HCT116 (cell line): ENCODE data around the gene DGKG. TPM values are rescaled to one million over a fixed set of nuclear protein-coding genes. Genes with fewer than 3 reads are reported as not detected.

ENCODE experiments used
- ATAC-seq: fragments of 200-7000 bp; cut with Tn5 transposase; 2 replicates; pipeline ENCODE4 v1.9.1; 2020; ENCODE audit warnings: mild to moderate bottlenecking, moderate library complexity
- BruUV-seq: library from RNA; stranded (reverse); fragments of 400-500 nt; replicated peaks from 2 replicates; lab custom pipeline; 2021; lab: Mats Ljungman, UMichigan
- CTCF ChIA-PET: fragments of 300-600 bp; sonication (Branson Sonifier 250); formaldehyde crosslinking; loops from one replicate; lab custom pipeline; 2021; ENCODE audit warnings: antibody characterized with exemption; lab: Charles Lee
- POLR2A ChIA-PET: fragments of 300-600, 350-600 bp; sonication (Branson Sonifier 250); formaldehyde crosslinking; loops from one replicate; lab custom pipeline; 2021; ENCODE audit warnings: antibody characterized with exemption; lab: Charles Lee
- RAD21 ChIA-PET, 2 experiments: fragments of 300-600 bp; sonication (Branson Sonifier 250); formaldehyde crosslinking; loops; one replicate each; lab custom pipeline; 2023; ENCODE audit warnings: low total read pairs in 2 of 2; ENCODE audit not compliant: uncharacterized antibody in 2 of 2, unreplicated experiment in 2 of 2, low non-redundant PET in 1 of 2; lab: Charles Lee
- DNase-seq: peaks from one replicate; pipeline ENCODE4 v3.0.0-alpha.2; 2010; ENCODE audit warnings: low read depth, low spot score
- H2AFZ ChIP-seq: fragments of 200-600 bp; shearing (Covaris generic), sonication (generic); 2 replicates; pipeline ENCODE4 v1.6.1; 2017; ENCODE audit warnings: low read depth, mixed run types, mixed read lengths, antibody characterized with exemption, low read length; ENCODE audit not compliant: poor library complexity, severe bottlenecking
- H3K27ac ChIP-seq: 2 replicates; pipeline ENCODE4 v1.5.1; 2012; ENCODE audit warnings: low read depth, low read length
- H3K27me3 ChIP-seq: fragments of 200-600 bp; sonication (generic); 2 replicates; pipeline ENCODE4 v1.6.1; 2016; ENCODE audit warnings: mixed run types, low read length, mixed read lengths; ENCODE audit not compliant: insufficient read depth
- H3K36me3 ChIP-seq, 2 experiments: fragments of 200-500 bp in 1 of 2; fragments of 200-600 bp in 1 of 2; sonication (Bioruptor generic) in 1 of 2; sonication (generic) in 1 of 2; 2 replicates each; pipeline versions ENCODE4 v1.5.1 to v1.6.1; 2014 to 2016; ENCODE audit warnings: low read length in 2 of 2, inconsistent platforms in 1 of 2, mixed read lengths in 1 of 2, mixed run types in 1 of 2; ENCODE audit not compliant: insufficient read depth in 2 of 2, control insufficient read depth in 1 of 2
- H3K4me1 ChIP-seq, 2 experiments: fragments of 200-600 bp in 1 of 2; sonication (generic) in 1 of 2; 2 replicates each; pipeline versions ENCODE4 v1.5.1 to v1.6.1; 2012 to 2017; ENCODE audit warnings: low read length in 2 of 2, inconsistent platforms in 1 of 2, mild to moderate bottlenecking in 1 of 2, mixed read lengths in 1 of 2, mixed run types in 1 of 2, moderate library complexity in 1 of 2; ENCODE audit not compliant: insufficient read depth in 2 of 2, control insufficient read depth in 1 of 2
- H3K4me2 ChIP-seq: fragments of 200-600 bp; sonication (generic); 2 replicates; pipeline ENCODE4 v1.6.1; 2017; ENCODE audit warnings: mixed run types, low read length, mixed read lengths
- H3K4me3 ChIP-seq, 2 experiments: fragments of 200-600 bp in 1 of 2; sonication (generic) in 1 of 2; replicated peaks in 1 of 2; 2 replicates each; pipeline ENCODE4 v1.5.1; 2011 to 2016; ENCODE audit warnings: low read length in 2 of 2, control low read depth in 1 of 2, low read depth in 1 of 2, mild to moderate bottlenecking in 1 of 2, mixed read lengths in 1 of 2, mixed run types in 1 of 2
- H3K79me2 ChIP-seq: fragments of 200-600 bp; sonication (generic); 2 replicates; pipeline ENCODE4 v1.6.1; 2017; ENCODE audit warnings: mild to moderate bottlenecking, mixed run types, low read length, moderate library complexity, mixed read lengths; ENCODE audit not compliant: insufficient read depth
- H3K9ac ChIP-seq: fragments of 200-600 bp; sonication (generic); 2 replicates; pipeline ENCODE4 v1.6.1; 2016; ENCODE audit warnings: low read length, mixed read lengths
- H3K9me2 ChIP-seq: fragments of 200-600 bp; sonication (generic), shearing (Covaris generic); 2 replicates; pipeline ENCODE4 v1.6.1; 2017; ENCODE audit warnings: mixed run types, mild to moderate bottlenecking, moderate library complexity; ENCODE audit not compliant: insufficient read depth
- H3K9me3 ChIP-seq, 2 experiments: fragments of 200-500 bp in 1 of 2; fragments of 200-600 bp in 1 of 2; sonication (Bioruptor generic) in 1 of 2; sonication (generic) in 1 of 2; 2 replicates each; pipeline ENCODE4 v1.6.1; 2014 to 2017; ENCODE audit warnings: low read length in 2 of 2, mixed read lengths in 2 of 2, inconsistent platforms in 1 of 2, low read depth in 1 of 2, mild to moderate bottlenecking in 1 of 2, mixed run types in 1 of 2, moderate library complexity in 1 of 2; ENCODE audit not compliant: control insufficient read depth in 1 of 2, insufficient read depth in 1 of 2
- H4K20me1 ChIP-seq: fragments of 200-600 bp; sonication (generic), shearing (Covaris generic); 2 replicates; pipeline ENCODE4 v1.6.1; 2017; ENCODE audit warnings: mixed run types, mild to moderate bottlenecking, moderate library complexity; ENCODE audit not compliant: insufficient read depth
- CBX3 ChIP-seq: IDR thresholded peaks from 2 replicates; pipeline ENCODE4 v1.6.1; 2012; ENCODE audit warnings: low read depth
- ELF1 ChIP-seq: IDR thresholded peaks from 2 replicates; pipeline ENCODE4 v1.6.1; 2012; ENCODE audit warnings: low read depth, borderline replicate concordance
- EZH2 ChIP-seq: fragments of 200-600 bp; sonication (generic); IDR thresholded peaks from 2 replicates; pipeline ENCODE4 v1.6.1; 2017; ENCODE audit warnings: antibody characterized with exemption, mixed run types
- EZH2phosphoT487 ChIP-seq: fragments of 200-600 bp; IDR thresholded peaks from 2 replicates; pipeline ENCODE4 v1.6.1; 2018; ENCODE audit warnings: antibody characterized with exemption, borderline replicate concordance
- FOSL1 ChIP-seq: IDR thresholded peaks from 2 replicates; pipeline ENCODE4 v1.6.1; 2012; ENCODE audit warnings: low read depth
- JUND ChIP-seq: IDR thresholded peaks from 2 replicates; pipeline ENCODE4 v1.6.1; 2012
- POLR2A ChIP-seq: IDR thresholded peaks from 2 replicates; pipeline ENCODE4 v1.7.0; 2011; ENCODE audit warnings: borderline replicate concordance; ENCODE audit not compliant: insufficient read depth, insufficient read length; ENCODE audit errors: extremely low read depth
- POLR2AphosphoS5 ChIP-seq: IDR thresholded peaks from 2 replicates; pipeline ENCODE4 v1.6.1; 2011; ENCODE audit warnings: mild to moderate bottlenecking, low read depth, low read length, moderate library complexity
- RAD21 ChIP-seq: IDR thresholded peaks from 2 replicates; pipeline ENCODE4 v1.6.1; 2012; ENCODE audit warnings: low read depth, mild to moderate bottlenecking
- SIN3A ChIP-seq: IDR thresholded peaks from 2 replicates; pipeline ENCODE4 v1.6.1; 2012; ENCODE audit warnings: low read depth
- SP1 ChIP-seq: IDR thresholded peaks from 2 replicates; pipeline ENCODE4 v1.6.1; 2012; ENCODE audit warnings: low read depth
- SRF ChIP-seq: IDR thresholded peaks from 2 replicates; pipeline ENCODE4 v1.6.1; 2012; ENCODE audit warnings: low read depth
- ZFX ChIP-seq: fragments of 450-650 bp; IDR thresholded peaks from 2 replicates; pipeline ENCODE4 v1.6.1; 2017
- ZNF274 ChIP-seq: fragments of 200-500 bp; sonication (Bioruptor generic); IDR thresholded peaks from 2 replicates; pipeline ENCODE4 v1.6.1; 2014; ENCODE audit warnings: mild to moderate bottlenecking, low read depth, low read length, inconsistent platforms
- intact Hi-C: fragments of 100-400 bp; cut with micrococcal nuclease; formaldehyde crosslinking; loops from 2 replicates; pipeline ENCODE4 v1.10.0; 2022
- total RNA-seq: library from RNA; stranded (reverse); gene quantifications from one replicate; pipeline ENCODE4 v1.2.1, GENCODE V29; 2021; ENCODE audit not compliant: unreplicated experiment
- TF ChIP-seq, protein P1 (sequence below): IDR thresholded peaks from 2 replicates; pipeline ENCODE4 v1.6.1; 2012
- TF ChIP-seq, protein P2 (sequence below): IDR thresholded peaks from 2 replicates; pipeline ENCODE4 v1.6.1; 2011; ENCODE audit warnings: mild to moderate bottlenecking, low read length, moderate library complexity; ENCODE audit not compliant: insufficient replicate concordance; ENCODE audit errors: extremely low read depth

DGKG gene
- total RNA-seq, 1 experiment from 2014 or later: 4.8 TPM

DNA sequence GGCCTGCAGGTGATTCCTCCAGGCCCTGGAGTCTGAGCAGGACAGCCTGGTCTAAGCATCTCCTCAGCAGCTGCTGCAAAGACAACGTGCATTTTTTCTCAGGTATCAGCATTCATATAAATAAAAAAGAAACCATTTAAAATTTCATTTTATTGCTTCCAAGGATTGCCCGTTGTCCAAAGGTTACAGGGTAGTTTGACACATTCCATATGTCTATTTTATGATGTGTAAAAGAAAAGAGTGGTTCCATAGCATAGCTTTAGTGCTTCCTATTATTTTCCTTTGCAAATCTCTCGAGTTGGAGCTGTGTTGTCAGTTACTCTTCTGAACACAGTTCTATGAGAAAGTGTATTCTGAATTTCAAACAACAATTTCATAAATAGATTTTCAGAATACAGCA lies 7.2 kb upstream of the DGKG start:
- H3K4me2 ChIP-seq: no peak overlapping the region
- peaks cover 64% of the 10 kb centered on the region for H3K27me3 ChIP-seq
- no peak overlapping the region for H3K9ac ChIP-seq
- ChIA-PET POLR2A (no interaction called here), CTCF (no interaction called here), RAD21 (no interaction called here)
- BruUV-seq: no TSS peak
- no peaks in the 10 kb centered on the region for H3K9me2 ChIP-seq
- ATAC-seq (no peak), DNase-seq (no peak)
- no peaks in the 10 kb centered on the region for H3K79me2 ChIP-seq
- H3K4me1 ChIP-seq: no peaks in the 10 kb centered on the region
- TF ChIP-seq POLR2AphosphoS5 (no peak), SRF (no peak), SP1 (no peak), JUND (no peak), EZH2 (no peak), EZH2phosphoT487 (no peak), POLR2A (no peak), ZNF274 (no peak), RAD21 (no peak), FOSL1 (no peak), ZFX (no peak), ELF1 (no peak), SIN3A (no peak), CBX3 (no peak)
- TF ChIP-seq, protein P1, sequence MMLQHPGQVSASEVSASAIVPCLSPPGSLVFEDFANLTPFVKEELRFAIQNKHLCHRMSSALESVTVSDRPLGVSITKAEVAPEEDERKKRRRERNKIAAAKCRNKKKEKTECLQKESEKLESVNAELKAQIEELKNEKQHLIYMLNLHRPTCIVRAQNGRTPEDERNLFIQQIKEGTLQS: no peak
- TF ChIP-seq, protein P2, sequence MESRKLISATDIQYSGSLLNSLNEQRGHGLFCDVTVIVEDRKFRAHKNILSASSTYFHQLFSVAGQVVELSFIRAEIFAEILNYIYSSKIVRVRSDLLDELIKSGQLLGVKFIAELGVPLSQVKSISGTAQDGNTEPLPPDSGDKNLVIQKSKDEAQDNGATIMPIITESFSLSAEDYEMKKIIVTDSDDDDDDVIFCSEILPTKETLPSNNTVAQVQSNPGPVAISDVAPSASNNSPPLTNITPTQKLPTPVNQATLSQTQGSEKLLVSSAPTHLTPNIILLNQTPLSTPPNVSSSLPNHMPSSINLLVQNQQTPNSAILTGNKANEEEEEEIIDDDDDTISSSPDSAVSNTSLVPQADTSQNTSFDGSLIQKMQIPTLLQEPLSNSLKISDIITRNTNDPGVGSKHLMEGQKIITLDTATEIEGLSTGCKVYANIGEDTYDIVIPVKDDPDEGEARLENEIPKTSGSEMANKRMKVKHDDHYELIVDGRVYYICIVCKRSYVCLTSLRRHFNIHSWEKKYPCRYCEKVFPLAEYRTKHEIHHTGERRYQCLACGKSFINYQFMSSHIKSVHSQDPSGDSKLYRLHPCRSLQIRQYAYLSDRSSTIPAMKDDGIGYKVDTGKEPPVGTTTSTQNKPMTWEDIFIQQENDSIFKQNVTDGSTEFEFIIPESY: no peak
- no peak overlapping the region for H3K4me3 ChIP-seq
- no peak overlapping the region for H2AFZ ChIP-seq
- intact Hi-C loops: no loop called here
- H3K9me3 ChIP-seq: no peaks in the 10 kb centered on the region
- H4K20me1 ChIP-seq: no peaks in the 10 kb centered on the region
- H3K27ac ChIP-seq: no peak overlapping the region
- no peaks in the 10 kb centered on the region for H3K36me3 ChIP-seq
